PFSK-1 (cell line): ENCODE measurements around the gene STK16.

Experiments used
- FOXP2 ChIP-seq: optimal IDR thresholded peaks from 2 replicates; pipeline ENCODE3; 2011; ENCODE audit warnings: borderline replicate concordance, control low read depth, inconsistent platforms; ENCODE audit not compliant: insufficient read depth; ENCODE audit errors: extremely low read length, extremely low read depth
- POLR2AphosphoS5 ChIP-seq: IDR thresholded peaks from 2 replicates; pipeline ENCODE4 v1.6.1; 2012; ENCODE audit warnings: low read depth, mild to moderate bottlenecking, control low read depth, low read length, moderate library complexity
- REST ChIP-seq, 2 experiments: IDR thresholded peaks; 2 replicates each; pipeline versions ENCODE4 v1.6.1 to v1.8.0; 2011 to 2012; ENCODE audit warnings: low read depth in 2 of 2, low read length in 2 of 2, control low read depth in 1 of 2, inconsistent platforms in 1 of 2, mild to moderate bottlenecking in 1 of 2, moderate library complexity in 1 of 2; ENCODE audit not compliant: insufficient read depth in 1 of 2
- SIN3A ChIP-seq: IDR thresholded peaks from 2 replicates; pipeline ENCODE4 v1.6.1; 2012; ENCODE audit warnings: mild to moderate bottlenecking, low read length, moderate library complexity, borderline replicate concordance; ENCODE audit not compliant: insufficient read depth
- TAF1 ChIP-seq: IDR thresholded peaks from 2 replicates; pipeline ENCODE4 v1.6.1; 2012; ENCODE audit warnings: low read length, control low read depth, borderline replicate concordance; ENCODE audit not compliant: insufficient read depth

Gene STK16

GRCh38 chr2:219261024-219261855 is 16.0 kb downstream of the STK16 start:
- no peak for TF ChIP-seq TAF1

- TF ChIP-seq TAF1, result no peak
- no peak for TF ChIP-seq FOXP2
- no peak for TF ChIP-seq REST (IDR thresholded peaks at IDR 0.05; ENCODE audit: insufficient read depth in 1 of 2, low read depth in 2 of 2, low read length in 2 of 2)
These were observed 21.0 kb downstream of the STK16 start for GRCh38 chr2:219266232-219266631.

GRCh38 chr2:219266886-219267285 is 21.6 kb downstream of the STK16 start:
- TF ChIP-seq SIN3A (no peak), TAF1 (no peak)

- TF ChIP-seq TAF1, result no peak
These were observed 23.0 kb downstream of the STK16 start for GRCh38 chr2:219268294-219268693.

- no peak for TF ChIP-seq POLR2AphosphoS5
- no peak for TF ChIP-seq FOXP2
- TF ChIP-seq SIN3A, result no peak
- no peak for TF ChIP-seq TAF1
- TF ChIP-seq REST (IDR thresholded peaks at IDR 0.05; ENCODE audit: insufficient read depth in 1 of 2, low read depth in 2 of 2, low read length in 2 of 2), result no peak
These were observed 24.2 kb downstream of the STK16 start for GRCh38 chr2:219269362-219270054.

- TF ChIP-seq FOXP2 (no peak), REST (IDR thresholded peaks at IDR 0.05; ENCODE audit: insufficient read depth in 1 of 2, low read depth in 2 of 2, low read length in 2 of 2) (no peak), SIN3A (no peak), POLR2AphosphoS5 (no peak), TAF1 (no peak)
These were observed 24.7 kb downstream of the STK16 start for GRCh38 chr2:219270055-219270372.

GRCh38 chr2:219271021-219271420 is 25.7 kb downstream of the STK16 start:
- no peak for TF ChIP-seq TAF1
- no peak for TF ChIP-seq SIN3A
- no peak for TF ChIP-seq POLR2AphosphoS5
- TF ChIP-seq REST (IDR thresholded peaks at IDR 0.05; ENCODE audit: insufficient read depth in 1 of 2, low read depth in 2 of 2, low read length in 2 of 2), result no peak
- TF ChIP-seq FOXP2, result no peak
